Effector CD8-positive, alpha-beta T cell (primary cell): Measurements from ENCODE around the gene DNASE1L1.

ENCODE experiments used
- DNase-seq: peaks from one replicate; lab custom pipeline; 2025; lab: John Stamatoyannopoulos, UW

The DNASE1L1 gene

GRCh38 chrX:154382483-154383069, 26.5 kb downstream of the DNASE1L1 start:
- DNase-seq = no peak

GRCh38 chrX:154381271-154381670, 27.8 kb downstream of the DNASE1L1 start:
- no peak for DNase-seq

DNA sequence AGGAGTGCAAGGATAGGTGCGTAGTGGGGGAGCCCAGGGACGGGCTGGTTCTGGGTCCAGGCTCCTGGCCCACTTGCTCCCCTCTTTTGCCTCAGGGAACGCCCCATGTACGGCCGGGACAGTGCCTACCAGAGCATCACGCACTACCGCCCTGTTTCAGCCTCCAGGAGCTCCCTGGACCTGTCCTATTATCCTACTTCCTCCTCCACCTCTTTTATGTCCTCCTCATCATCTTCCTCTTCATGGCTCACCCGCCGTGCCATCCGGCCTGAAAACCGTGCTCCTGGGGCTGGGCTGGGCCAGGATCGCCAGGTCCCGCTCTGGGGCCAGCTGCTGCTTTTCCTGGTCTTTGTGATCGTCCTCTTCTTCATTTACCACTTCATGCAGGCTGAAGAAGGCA, 28.3 kb downstream of the DNASE1L1 start:
- no peak for DNase-seq

GRCh38 chrX:154380153-154380552, 28.9 kb downstream of the DNASE1L1 start:
- no peak for DNase-seq

- DNase-seq = no peak
Measured at GRCh38 chrX:154379569-154379951, 29.5 kb downstream of the DNASE1L1 start.

DNA sequence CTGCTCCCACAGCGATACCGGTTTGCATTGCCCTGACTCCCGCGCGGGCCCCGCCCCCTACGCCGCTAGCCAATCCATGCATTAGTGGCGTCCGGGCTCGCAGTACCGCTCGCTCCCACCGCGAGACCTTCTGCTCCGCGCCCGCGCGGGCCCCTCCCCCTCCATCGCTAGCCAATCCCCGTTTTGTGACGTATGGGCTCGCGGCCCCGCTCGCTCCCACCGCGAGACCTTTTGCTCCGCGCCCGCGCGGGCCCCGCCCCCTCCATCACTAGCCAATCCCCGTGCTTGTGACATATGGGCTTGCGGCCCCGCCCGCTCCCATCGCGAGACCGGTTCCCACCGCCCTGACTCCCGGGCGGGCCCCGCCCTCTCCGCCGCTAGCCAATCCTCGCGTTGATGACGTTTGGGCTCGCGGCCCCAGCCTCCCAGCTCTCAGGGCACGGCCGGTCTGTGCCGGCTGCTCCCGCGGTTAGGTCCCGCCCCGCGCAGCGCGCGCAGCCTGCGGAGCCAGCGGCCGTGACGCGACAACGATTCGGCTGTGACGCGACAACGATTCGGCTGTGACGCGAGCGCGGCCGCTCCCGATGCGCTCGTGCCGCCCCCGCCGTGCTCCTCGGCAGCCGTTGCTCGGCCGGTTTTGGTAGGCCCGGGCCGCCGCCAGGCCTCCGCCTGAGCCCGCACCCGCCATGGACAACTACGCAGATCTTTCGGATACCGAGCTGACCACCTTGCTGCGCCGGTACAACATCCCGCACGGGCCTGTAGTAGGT, 30.1 kb downstream of the DNASE1L1 start, which contains the start of gene EMD:
EMD (plus strand) TSS at position 497 of the 770 bp plus-strand sequence; CDS start at position 687, 190 bp downstream.
- peak; percentile 94 for DNase-seq

- DNase-seq = peak; percentile 38
Measured at GRCh38 chrX:154378059-154378798, 30.8 kb downstream of the DNASE1L1 start.

DNA sequence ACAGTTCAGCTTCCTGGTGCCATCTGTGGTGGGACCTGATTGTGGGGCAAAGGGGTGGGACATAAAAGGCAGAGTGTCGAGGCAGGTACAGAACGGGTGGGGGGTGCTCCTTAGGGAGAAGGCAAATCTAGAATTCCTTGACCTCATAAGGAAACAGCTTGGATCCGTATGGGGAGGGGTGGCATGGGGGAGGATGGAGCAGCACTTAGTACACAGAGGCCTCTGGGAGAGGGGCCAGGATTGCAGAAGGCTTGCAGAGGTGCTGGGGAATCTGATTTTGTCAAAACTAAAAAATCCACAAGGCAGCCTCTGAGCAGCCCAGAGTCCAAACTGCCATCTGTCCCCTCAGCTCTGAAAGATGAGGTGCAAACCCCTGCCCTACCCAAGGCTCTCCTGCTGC, 32.3 kb downstream of the DNASE1L1 start:
- no peak for DNase-seq

- DNase-seq = no peak
Measured at GRCh38 chrX:154375156-154375504, 33.9 kb downstream of the DNASE1L1 start.

DNA sequence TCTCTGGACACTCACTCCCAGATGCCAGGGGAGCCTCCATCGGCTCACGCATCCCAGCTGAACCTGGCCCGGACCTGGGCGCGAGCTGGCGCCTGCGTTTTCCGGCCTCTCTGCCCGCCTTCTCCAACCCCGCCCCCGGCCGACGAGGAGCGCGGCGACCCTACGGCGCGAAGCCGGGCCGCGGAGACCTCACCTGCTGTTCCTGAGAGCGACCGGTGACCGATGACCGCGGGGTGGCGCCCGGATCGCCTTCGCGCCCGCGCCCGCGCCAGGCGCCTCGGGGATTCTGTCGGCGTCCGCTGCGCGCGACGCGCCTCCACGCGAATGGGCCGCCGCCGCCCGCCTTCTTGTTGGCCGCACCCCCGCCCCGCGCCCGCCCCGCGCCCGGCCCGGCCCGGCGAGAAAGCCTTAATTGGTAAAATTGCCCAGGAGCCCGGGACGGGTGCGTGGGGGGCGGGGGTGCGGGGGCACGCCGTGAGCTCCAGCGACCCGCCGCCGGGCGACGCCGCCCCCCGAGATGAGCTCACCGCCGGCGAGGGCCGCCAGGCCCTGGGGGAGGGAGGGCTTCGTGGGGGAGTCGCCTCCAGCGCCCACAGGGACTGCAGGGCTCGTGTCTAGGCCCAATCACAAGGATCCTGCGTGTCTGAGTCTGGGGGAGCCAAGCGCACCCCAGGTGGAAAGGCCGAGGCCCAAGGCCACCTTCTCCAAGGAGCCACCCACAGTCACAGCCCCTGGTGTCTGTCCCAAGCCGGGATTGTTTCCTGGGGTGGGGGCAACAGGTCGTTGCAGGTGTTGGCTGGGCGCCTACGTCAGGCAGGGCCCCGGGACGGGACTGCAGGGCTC, 34.5 kb downstream of the DNASE1L1 start, which contains the start of gene FLNA:
FLNA (minus strand) TSS at position 322 of the 843 bp plus-strand sequence. CDS start 3,389 bp downstream, outside the sequence.
- DNase-seq = no peak

- DNase-seq = no peak
Measured at GRCh38 chrX:154373340-154374306, 35.4 kb downstream of the DNASE1L1 start.

GRCh38 chrX:154372612-154373022, 36.4 kb downstream of the DNASE1L1 start:
- DNase-seq = no peak

- no peak for DNase-seq
Measured at GRCh38 chrX:154371789-154372300, 37.2 kb downstream of the DNASE1L1 start.

GRCh38 chrX:154371017-154371788, 37.9 kb downstream of the DNASE1L1 start:
- DNase-seq = peak; percentile 89

DNA sequence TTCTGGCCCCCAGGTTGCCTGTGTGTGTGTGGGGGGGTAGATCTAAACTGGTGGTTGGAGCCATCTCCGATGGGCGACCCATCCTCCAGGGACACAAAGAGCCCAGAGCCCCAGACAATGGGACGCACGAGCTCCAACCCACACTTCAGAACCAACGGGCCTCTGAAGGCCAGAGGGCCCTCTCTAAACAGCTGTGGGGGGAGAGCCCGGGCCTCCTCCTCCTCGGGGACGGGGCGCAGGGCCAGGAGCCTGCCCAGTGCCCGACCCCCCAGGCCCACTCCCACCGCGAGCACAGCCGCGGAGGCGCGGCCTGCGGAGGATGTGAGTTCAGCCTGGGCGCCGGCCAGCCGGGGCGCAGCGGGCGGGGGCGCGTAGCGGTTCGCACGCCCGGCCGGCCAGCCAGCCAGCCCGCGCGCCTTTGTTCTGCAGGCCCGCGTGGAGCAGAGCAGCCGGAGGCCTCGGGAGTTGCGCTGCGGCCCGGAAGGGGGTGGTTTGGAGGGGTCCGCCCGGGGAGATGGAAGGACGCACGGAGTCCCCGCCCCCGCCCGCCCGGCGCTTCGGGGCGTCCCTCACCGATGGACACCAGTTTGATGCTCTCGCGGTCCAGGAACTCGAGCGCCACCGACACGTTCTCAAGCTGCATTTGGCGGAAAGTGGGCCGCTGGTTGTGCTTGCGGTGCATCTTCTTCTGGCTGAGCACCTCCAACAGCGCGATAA, 38.6 kb downstream of the DNASE1L1 start:
- DNase-seq = no peak

GRCh38 chrX:154369449-154370299, 39.4 kb downstream of the DNASE1L1 start:
- DNase-seq = peak; percentile 46

GRCh38 chrX:154368630-154369448, 40.2 kb downstream of the DNASE1L1 start:
- peak; percentile 63 for DNase-seq
